HG03025 (cell line): Measurements from ENCODE around the gene TTC34.
"Not testable (repeated sequence)": the region's sequence is repeated elsewhere in the genome, so short reads cannot be mapped to it uniquely, and the experiment has no call there.

Experiments
- ATAC-seq: cut with Tn5 transposase; IDR thresholded peaks from one replicate; pipeline ENCODE4 v1.9.1; 2021; ENCODE audit warnings: mild to moderate bottlenecking, moderate library complexity; ENCODE audit not compliant: unreplicated experiment, low FRiP score

TTC34 gene

GRCh38 chr1:2778220-2778592 lies 23.3 kb downstream of the TTC34 start:
- ATAC-seq, result no peak

- ATAC-seq, result no peak
Measured at GRCh38 chr1:2777424-2778219, 23.9 kb downstream of the TTC34 start.

GRCh38 chr1:2775333-2775732 lies 26.2 kb downstream of the TTC34 start:
- not testable (repeated sequence) for ATAC-seq

- ATAC-seq, result not testable (repeated sequence)
Measured at GRCh38 chr1:2768052-2768451, 33.4 kb downstream of the TTC34 start.

DNA sequence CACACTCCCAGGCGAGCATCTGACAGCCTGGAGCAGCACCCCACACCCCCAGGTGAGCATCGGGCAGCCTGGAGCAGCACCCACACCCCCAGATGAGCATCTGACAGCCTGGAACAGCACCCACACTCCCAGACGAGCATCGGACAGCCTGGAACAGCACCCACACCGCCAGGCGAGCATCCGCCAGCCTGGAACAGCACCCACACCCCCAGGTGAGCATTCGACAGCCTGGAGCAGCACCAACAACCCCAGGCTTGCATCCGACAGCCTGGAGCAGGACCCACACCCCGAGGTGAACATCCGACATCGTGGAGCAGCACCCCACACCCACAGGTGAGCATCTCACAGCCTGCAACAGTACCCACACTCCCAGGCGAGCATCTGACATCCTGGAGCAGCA lies 42.1 kb downstream of the TTC34 start:
- ATAC-seq, result not testable (repeated sequence)

DNA sequence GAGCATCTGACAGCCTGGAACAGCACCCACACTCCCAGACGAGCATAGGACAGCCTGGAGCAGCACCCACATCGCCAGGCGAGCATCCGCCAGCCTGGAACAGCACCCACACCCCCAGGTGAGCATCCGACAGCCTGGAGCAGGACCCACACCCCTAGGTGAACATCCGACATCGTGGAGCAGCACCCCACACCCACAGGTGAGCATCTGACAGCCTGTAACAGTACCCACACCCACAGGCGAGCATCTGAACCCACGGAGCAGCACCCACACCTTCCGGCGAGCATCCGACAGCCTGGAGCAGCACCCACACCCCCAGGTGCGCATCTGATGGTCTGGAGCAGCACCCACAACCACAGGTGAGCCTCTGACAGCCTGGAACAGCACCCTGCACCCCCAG lies 44.0 kb downstream of the TTC34 start:
- not testable (repeated sequence) for ATAC-seq

DNA sequence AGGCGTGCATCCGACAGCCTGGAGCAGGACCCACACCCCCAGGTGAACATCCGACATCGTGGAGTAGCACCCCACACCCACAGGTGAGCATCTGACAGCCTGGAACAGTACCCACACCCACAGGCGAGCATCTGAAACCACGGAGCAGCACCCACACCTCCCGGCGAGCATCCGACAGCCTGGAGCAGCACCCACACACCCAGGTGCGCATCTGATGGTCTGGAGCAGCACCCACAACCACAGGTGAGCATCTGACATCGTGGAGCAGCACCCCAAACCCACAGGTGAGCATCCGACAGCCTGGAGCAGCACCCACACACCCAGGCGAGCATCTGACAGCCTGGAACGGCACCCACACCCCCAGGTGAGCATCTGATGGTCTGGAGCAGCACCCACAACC lies 46.1 kb downstream of the TTC34 start:
- ATAC-seq, result not testable (repeated sequence)

GRCh38 chr1:2754597-2754996 lies 46.9 kb downstream of the TTC34 start:
- not testable (repeated sequence) for ATAC-seq

DNA sequence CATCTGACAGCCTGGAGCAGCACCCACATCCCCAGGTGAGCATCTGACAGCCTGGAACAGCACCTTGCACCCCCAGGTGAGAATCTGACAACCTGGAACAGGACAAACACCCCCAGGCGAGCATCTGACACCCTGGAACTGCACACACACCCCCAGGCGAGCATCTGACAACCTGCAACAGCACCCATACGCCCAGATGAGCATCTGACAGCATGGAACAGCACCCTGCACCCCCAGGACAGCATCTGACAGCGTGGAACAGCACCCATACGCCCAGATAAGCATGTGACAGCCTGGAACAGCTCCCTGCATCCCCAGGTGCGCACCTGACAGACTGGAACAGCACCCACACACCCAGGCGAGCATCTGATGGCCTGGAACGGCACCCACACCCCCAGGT lies 49.0 kb downstream of the TTC34 start:
- not testable (repeated sequence) for ATAC-seq

- not testable (repeated sequence) for ATAC-seq
Measured at GRCh38 chr1:2751866-2752265, 49.6 kb downstream of the TTC34 start.

GRCh38 chr1:2750766-2751730 lies 50.4 kb downstream of the TTC34 start:
- not testable (repeated sequence) for ATAC-seq

DNA sequence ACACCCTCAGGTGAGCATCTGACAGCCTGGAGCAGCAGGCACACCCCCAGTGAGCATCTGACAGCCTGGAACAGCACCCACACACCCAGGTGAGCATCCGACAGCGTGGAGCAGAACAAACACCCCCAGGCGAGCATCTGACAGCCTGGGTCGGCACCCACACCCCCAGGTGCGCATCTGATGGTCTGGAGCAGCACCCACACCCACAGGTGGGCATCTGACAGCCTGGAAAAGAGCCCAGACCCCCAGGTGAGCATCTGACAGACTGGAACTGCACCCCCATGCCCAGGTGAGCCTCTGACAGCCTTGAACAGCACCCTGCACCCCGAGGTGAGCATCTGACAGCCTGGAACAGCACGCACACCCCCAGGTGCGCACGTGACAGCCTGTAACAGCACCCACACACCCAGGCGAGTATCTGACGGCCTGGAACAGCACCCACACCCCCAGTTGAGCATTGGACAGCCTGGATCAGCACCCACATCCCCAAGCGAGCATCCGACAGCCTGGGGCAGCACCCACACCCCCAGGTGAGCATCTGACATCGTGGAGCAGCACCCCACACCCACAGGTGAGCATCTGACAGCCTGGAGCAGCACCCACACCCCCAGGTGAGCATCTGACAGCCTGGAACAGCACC lies 51.3 kb downstream of the TTC34 start:
- ATAC-seq, result not testable (repeated sequence)

DNA sequence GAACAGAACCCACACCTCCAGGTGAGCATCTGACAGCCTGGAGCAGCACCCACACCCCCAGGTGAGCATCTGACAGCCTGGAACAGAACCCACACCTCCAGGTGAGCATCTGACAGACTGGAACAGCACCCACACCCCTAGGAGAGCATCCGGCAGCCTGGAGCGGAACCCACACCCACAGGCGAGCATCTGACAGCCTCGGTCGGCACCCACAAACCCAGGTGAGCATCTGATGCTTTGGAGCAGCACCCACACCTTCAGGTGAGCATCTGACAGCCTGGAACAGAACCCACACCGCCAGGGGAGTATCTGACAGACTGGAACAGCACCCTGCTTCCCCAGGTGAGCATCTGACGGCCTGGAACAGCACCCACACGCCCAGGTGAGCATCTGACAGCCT lies 52.9 kb downstream of the TTC34 start:
- ATAC-seq, result not testable (repeated sequence)

DNA sequence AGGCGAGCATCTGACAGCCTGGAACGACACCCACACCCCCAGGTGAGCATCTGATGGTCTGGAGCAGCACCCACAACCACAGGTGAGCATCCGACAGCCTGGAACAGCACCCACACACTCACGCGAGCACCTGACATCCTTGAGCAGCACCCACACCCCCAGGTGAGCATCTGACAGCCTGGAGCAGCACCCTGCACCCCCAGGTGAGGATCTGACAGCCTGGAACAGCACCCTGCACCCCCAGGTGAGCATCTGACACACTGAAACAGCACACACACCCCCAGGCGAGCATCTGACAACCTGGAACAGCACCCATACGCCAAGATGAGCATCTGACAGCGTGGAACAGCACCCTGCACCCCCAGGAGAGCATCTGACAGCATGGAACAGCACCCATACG lies 106.7 kb downstream of the TTC34 start:
- not testable (repeated sequence) for ATAC-seq

DNA sequence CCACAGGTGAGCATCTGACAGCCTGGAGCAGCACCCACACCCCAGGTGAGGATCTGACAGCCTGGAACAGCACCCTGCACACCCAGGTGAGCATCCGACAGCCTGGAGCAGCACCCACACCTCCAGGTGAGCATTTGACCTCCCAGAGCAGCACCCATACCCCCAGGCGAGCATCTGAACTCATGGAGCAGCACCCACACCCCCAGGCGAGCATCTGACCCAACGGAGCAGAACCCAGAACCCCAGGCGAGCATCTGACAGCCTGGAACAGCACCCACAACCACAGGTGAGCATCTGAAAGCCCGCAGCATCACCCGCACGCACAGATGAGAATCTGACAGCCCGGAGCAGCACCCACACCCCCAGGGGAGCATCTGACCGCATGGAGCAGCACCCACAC lies 111.3 kb downstream of the TTC34 start:
- ATAC-seq, result not testable (repeated sequence)

DNA sequence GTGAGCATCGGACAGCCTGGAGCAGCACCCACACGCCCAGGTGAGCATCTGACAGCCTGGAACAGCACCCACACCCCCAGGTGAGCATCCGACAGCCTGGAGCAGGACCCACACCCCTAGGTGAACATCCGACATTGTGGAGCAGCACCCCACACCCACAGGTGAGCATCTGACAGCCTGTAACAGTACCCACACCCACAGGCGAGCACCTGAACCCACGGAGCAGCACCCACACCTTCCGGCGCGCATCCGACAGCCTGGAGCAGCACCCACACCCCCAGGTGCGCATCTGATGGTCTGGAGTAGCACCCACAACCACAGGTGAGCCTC lies 113.2 kb downstream of the TTC34 start:
- ATAC-seq, result not testable (repeated sequence)

GRCh38 chr1:2687638-2688335 lies 113.7 kb downstream of the TTC34 start:
- not testable (repeated sequence) for ATAC-seq

- ATAC-seq, result not testable (repeated sequence)
Measured at GRCh38 chr1:2687174-2687591, 114.3 kb downstream of the TTC34 start.

DNA sequence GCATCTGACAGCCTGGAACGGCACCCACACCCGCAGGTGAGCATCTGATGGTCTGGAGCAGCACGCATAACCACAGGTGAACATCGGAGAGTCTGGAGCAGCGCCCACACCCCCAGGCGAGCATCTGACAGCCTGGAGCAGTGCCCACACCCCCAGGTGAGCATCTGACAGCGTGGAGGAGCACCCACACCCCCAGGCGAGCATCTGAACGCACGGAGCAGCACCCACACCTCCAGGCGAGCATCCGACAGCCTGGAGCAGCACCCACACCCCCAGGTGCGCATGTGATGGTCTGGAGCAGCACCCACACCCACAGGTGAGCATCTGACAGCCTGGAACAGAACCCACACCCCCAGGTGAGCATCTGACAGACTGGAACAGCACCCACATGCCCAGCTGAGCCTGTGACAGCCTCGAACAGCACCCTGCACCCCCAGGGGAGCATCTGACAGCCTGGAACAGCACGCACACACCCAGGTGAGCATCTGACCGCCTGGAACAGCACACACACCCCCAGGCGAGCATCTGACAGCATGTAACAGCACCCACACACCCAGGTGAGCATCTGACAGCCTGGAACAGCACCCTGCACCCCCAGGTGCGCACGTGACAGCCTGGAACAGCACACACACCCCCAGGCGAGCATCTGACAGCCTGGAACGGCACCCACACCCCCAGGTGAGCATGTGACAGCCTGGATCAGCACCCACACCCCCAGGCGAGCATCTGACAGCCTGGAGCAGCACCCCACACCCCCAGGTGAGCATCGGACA lies 115.2 kb downstream of the TTC34 start:
- not testable (repeated sequence) for ATAC-seq
